ENCODE data around the gene MEIOC.
A peak's percentile ranks its signal among the peaks of the same experiment; 100 is the strongest.
"Not testable (repeated sequence)": the region's sequence is repeated elsewhere in the genome, so short reads cannot be mapped to it uniquely, and the experiment has no call there.

MEIOC gene

DNA sequence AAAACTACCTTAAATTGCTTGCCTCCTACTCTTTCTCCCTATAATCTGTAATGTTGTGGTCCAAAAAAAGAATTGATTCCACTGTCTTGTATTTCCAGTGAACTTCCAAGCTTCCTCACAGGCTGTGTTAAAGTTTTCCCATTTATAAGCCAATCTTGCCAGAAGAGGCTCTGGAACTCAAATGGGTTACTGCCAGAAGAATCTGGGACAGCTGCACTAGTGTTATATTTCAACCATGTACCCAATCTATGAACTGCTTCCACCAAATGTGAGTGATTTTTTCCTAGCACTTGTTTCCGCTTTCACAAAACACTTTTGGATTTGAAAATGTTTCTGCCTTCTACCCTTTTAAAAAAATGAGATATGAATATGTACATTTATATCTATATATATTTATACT, 31.5 kb downstream of the MEIOC start:
- TF ChIP-seq, protein P1, sequence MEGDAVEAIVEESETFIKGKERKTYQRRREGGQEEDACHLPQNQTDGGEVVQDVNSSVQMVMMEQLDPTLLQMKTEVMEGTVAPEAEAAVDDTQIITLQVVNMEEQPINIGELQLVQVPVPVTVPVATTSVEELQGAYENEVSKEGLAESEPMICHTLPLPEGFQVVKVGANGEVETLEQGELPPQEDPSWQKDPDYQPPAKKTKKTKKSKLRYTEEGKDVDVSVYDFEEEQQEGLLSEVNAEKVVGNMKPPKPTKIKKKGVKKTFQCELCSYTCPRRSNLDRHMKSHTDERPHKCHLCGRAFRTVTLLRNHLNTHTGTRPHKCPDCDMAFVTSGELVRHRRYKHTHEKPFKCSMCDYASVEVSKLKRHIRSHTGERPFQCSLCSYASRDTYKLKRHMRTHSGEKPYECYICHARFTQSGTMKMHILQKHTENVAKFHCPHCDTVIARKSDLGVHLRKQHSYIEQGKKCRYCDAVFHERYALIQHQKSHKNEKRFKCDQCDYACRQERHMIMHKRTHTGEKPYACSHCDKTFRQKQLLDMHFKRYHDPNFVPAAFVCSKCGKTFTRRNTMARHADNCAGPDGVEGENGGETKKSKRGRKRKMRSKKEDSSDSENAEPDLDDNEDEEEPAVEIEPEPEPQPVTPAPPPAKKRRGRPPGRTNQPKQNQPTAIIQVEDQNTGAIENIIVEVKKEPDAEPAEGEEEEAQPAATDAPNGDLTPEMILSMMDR (IDR thresholded peaks at IDR 0.05): no peak
- Histone ChIP-seq H3K4me1 (ENCODE audit: control insufficient read depth in 1 of 2, insufficient read depth in 1 of 2, low read depth in 1 of 2, low read length in 1 of 2) (peaks cover 32 to 33% of the 10 kb centered on the region in 2 experiments), H3K36me3 (no peaks in the 10 kb centered on the region), H3K9me3 (no peaks in the 10 kb centered on the region), H3K27me3 (no peaks in the 10 kb centered on the region), H3K4me3 (ENCODE audit: low read depth in 1 of 2, low read length in 1 of 2) (no peak overlapping the region), H3K27ac (no peak overlapping the region)

- TF ChIP-seq, protein P1 (IDR thresholded peaks at IDR 0.05): no peak
- Histone ChIP-seq H3K36me3 (no peaks in the 10 kb centered on the region), H3K4me1 (ENCODE audit: control insufficient read depth in 1 of 2, insufficient read depth in 1 of 2, low read depth in 1 of 2, low read length in 1 of 2) (peaks cover 27 to 29% of the 10 kb centered on the region in 2 experiments), H3K27me3 (no peaks in the 10 kb centered on the region), H3K27ac (no peak overlapping the region), H3K9me3 (no peaks in the 10 kb centered on the region), H3K4me3 (ENCODE audit: low read depth in 1 of 2, low read length in 1 of 2) (no peak overlapping the region)
Observed at GRCh38 chr17:44688200-44688599, 31.9 kb downstream of the MEIOC start.

- peaks cover 20 to 22% of the 10 kb centered on the region in 2 experiments for H3K4me1 ChIP-seq (ENCODE audit: control insufficient read depth in 1 of 2, insufficient read depth in 1 of 2, low read depth in 1 of 2, low read length in 1 of 2)
- no peaks in the 10 kb centered on the region for H3K27me3 ChIP-seq
- peak overlapping the region; percentile 73 for H3K27ac ChIP-seq
- no peaks in the 10 kb centered on the region for H3K36me3 ChIP-seq
- H3K4me3 ChIP-seq (ENCODE audit: low read depth in 1 of 2, low read length in 1 of 2): peak overlapping the region; percentile 81 to 87
- H3K9me3 ChIP-seq: no peaks in the 10 kb centered on the region
- TF ChIP-seq, protein P1 (IDR thresholded peaks at IDR 0.05): no peak
Observed at GRCh38 chr17:44688675-44689476, 32.6 kb downstream of the MEIOC start.

DNA sequence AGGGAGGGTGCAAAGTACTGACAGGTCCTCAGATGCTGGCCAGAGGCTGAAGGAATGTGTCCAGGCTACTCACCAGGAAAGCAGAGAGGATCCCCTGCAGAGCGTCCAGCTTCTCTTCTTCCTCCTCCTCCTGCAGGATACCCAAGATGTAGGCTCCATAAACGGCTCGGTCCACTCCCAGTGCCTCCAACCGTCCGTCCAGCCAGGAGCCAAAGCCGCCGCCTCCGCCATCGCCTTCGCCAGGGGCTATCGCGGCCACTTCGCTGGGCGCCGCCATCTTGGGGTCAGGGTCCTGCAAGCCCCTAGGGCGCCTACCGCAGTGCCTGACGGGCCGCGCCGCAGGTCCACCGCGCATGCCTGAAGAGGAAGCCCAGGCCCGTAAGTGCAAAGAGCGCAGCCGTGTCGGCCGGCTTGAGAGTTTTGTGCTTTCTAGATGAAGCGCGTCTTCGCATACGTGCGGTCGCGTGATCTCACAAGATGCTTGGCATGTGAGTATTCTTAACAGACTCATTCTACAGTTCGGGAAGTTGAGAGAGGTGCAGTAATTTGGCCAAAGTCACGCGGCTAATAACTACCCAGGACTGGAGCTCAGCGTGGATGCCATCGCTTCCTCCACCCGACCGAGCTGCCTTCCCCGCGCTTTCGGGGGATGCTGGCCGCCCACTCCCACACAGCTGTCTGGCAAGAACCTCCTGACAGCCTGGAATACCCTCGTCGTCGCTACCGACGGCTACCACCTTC, 33.4 kb downstream of the MEIOC start, which contains the start of gene CCDC43:
Gene CCDC43, minus strand, starts transcription at position 300 of the 741 bp plus-strand sequence. Its CDS starts 23 bp downstream, at position 277.
- Histone ChIP-seq H3K27ac (peak within 1 kb of the TSS; percentile 73), H3K9me3 (no peaks in the 10 kb centered on the region)

DNA sequence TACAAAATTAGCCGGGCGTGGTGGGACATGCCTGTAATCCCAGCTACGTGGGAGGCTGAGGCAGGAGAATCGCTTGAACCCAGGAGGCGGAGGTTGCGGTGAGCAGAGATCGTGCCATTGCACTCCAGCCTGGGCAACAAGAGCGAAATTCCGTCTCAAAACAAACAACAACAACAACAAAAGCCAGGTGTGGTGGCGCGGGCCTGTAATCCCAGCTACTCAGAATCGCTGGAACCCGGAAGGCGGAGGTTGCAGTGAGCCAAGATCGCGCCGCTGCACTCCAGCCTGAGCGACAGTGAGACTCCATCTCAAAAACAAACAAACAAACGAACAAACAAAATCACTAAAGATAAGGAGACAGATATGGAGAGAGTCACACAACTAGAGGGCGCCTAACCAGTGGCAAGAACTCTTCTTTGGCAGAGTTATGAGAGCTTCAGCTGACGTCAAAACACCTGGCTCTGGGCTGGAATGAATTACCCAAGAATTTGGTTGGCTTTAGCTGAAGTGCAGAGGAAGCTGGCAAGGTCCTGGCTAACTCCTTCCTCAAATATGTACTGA, 34.6 kb downstream of the MEIOC start:
- H3K4me1 ChIP-seq (ENCODE audit: control insufficient read depth in 1 of 2, insufficient read depth in 1 of 2, low read depth in 1 of 2, low read length in 1 of 2): peaks cover 16 to 17% of the 10 kb centered on the region in 2 experiments
- not testable (repeated sequence) for H3K27ac ChIP-seq; H3K36me3 ChIP-seq; H3K27me3 ChIP-seq; H3K9me3 ChIP-seq; H3K4me3 ChIP-seq (ENCODE audit: low read depth in 1 of 2, low read length in 1 of 2)

More for the DNA sequence above, 33.4 kb downstream of the MEIOC start, which contains the start of gene CCDC43:
- Histone ChIP-seq H3K4me3 (ENCODE audit: low read depth in 1 of 2, low read length in 1 of 2) (peak within 1 kb of the TSS; percentile 81 to 87), H3K27me3 (no peaks in the 10 kb centered on the region), H3K4me1 (ENCODE audit: control insufficient read depth in 1 of 2, insufficient read depth in 1 of 2, low read depth in 1 of 2, low read length in 1 of 2) (peaks cover 16 to 17% of the 10 kb centered on the region in 2 experiments), H3K36me3 (no peaks in the 10 kb centered on the region)
- TF ChIP-seq, protein P1 (IDR thresholded peaks at IDR 0.05): peak; percentile 33
